NCI-H446 (cell line): Measurements from ENCODE around the gene SUN5.
"Not testable (repeated sequence)": the region's sequence is repeated elsewhere in the genome, so short reads cannot be mapped to it uniquely, and the experiment has no call there.

Source experiments
- DNase-seq, 2 experiments: peaks; one replicate each; lab custom pipeline; 2025; lab: John Stamatoyannopoulos, UW

Gene SUN5

DNA sequence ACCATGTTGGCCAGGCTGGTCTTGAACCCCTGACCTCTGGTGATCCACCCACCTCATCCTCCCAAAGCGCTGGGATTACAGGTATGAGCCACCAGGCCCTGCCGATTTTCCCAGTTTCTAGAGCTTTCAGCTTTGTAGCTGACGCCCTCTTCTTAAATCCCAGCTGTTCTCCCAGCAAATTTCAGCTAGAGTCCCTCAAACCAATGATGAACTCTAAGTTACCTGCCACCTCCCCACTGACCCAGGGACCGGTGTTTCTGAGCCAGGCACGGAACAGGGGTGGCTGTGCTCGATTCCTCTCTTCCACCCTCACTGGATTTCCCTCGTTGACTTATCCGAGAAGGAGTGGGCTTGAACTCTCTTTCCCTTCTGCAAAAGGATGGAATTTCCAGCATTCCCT, 39.1 kb downstream of the SUN5 start:
- no peak for DNase-seq

DNA sequence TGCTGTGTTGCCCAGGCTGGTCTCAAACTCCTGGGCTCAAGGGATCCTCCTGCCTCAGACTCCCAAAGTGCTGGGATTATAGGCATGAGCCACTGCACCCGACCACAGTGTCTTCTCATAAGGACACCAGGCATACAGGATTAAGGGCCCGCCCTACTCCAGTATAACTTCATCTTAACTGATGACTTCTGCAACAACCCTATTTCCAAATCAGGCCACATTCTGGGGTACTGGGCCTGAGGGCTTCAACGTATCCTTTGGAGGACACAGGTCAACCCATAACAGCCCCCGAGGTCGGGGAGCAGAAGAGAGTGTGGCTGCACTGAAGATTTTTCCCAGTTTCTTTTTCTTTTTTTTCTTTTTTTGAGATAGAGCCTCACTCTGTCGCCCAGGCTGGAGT, 39.7 kb downstream of the SUN5 start:
- no peak for DNase-seq

DNA sequence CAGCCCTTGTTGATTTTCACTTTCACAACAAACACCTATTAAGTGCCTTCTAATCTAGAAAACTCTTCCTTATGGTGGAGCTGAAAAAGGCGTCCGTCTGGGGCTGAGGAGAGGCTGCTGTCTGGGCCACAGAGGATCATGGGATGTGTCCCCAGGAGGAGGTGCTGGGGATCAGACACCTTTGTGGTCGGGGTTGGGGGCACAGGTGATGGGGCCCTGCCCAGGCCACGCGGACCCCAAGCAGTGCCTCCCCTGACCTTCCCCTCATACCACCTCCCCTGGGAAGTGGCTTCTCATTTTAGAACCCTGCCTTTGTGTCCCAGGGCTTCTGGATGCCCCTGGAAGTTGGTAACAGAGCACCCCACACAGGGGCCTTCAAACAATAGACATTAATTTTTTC, 41.1 kb downstream of the SUN5 start:
- no peak for DNase-seq

DNA sequence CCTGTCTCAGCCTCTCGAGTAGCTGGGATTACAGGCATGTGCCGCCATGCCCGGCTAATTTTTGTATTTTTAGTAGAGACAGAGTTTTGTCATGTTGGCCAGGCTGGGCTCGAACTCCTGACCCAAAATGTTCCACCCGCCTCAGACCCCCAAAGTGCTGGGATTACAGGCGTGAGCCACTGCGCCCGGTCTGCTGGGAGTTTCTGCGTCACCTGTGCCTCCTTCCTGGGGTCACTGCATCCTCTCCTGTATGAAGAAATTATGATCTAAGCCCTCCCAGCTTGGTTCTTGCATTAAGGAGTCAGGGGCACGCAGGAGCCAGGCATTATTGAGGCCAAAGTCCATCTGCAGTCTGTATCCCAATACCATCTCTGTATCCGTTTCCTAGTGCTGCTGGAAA, 41.6 kb downstream of the SUN5 start:
- not testable (repeated sequence) for DNase-seq

DNA sequence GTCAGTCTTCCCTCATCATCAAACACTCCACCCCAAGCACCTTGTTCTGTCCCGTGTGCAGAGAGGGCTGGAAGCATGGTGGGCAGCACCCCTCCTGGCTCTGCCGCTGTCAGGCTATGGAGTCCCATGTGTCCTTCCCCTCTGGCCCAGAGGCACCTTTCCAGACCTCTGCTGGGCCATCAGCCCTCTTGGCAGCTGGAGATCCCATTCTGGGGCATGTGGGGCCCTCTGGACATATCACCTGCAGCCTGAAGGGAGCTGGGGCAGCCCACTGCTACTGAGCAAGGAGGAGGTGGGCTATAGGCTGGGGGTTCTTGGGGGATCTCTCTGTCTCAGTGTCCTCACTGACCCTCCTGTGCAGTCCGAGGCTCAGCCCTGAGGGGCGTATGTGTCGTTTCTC, 42.2 kb downstream of the SUN5 start:
- no peak for DNase-seq

- DNase-seq: no peak
Observed at GRCh38 chr20:32960849-32961731, 43.1 kb downstream of the SUN5 start.

GRCh38 chr20:32960222-32960518, 44.1 kb downstream of the SUN5 start:
- no peak for DNase-seq

DNA sequence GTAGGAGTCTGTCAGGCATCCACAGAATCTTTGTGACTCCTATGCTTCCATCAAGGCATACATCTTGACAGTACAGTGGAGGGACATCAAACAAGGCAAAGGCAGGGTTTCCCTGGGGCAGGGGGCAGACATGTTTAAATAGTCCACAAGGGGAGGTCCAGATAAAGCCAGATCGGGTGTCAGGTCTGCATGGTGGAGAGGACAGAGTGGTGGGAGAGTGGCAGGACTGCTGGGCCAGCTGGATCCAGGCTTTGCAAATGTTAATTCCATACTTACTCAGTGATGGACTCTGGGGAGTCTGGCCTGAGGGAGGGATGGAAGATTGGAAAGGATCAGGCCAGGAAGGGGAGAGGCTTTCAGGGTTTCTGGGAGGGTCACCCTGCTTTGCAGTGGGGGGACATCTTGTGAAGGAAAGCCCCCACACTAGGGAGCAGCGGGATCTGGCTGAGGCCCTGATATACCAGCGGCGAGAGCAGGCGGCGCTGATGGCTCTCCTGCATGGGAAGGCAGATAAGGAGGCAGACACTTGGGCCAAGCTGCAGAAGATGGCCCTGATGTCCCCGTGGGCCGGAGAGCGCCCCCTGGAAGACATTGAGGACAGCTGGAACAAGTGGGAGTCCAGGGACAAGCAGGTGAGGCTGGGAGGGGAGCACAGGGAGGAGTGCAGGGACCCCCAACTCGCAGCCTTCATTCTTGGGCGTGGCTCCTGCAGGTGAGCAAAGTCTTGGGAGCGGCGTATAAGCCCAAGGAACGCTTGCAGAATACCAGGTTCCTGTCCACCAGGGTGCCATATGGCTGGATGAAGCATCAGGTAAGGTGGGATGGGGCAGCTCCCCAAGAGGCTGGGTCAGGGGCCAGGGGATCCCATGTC, 44.6 kb downstream of the SUN5 start:
- no peak for DNase-seq

DNA sequence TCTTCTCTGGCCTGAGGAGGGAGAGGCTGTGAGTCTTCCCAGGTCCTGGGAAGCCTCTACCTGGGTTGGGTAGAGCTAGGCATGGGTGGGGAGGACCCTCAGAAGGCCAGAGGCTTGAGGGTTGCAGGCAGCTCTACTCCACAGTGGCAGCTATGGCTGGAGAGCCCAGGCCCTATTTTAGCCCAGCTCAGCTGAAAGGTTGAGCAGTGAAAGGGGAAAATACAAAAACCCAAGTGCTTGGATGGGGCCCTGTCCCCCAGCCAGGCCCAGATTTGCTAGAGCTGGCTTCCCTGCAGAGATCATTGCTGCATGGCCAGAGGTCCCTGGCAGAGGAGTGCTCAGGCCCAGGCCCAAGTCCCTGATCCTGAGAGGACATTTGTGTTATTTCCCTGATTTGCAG, 45.7 kb downstream of the SUN5 start:
- no peak for DNase-seq

GRCh38 chr20:32957459-32957858, 46.8 kb downstream of the SUN5 start:
- no peak for DNase-seq

DNA sequence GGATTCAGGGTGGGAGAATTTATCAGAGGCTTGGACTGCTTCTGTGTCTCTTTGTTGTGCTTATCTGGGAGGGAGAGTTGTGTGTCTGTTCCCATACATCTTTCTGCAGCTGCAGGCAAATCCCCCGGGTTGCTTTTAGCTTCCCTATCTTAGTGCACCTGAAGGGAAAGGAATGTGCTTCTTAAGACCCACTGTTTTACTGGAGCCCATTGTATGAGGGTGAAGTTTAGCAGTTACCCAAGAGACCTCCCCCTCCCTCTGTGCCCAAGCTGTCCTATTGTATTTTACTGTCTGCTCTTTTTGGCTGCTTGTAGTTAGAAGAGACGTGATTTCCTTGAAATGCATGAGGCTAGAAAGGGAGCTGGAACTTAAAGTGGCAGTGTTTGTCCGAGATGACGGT, 53.7 kb downstream of the SUN5 start:
- not testable (repeated sequence) for DNase-seq

GRCh38 chr20:32946629-32947028, 57.6 kb downstream of the SUN5 start:
- no peak for DNase-seq

DNA sequence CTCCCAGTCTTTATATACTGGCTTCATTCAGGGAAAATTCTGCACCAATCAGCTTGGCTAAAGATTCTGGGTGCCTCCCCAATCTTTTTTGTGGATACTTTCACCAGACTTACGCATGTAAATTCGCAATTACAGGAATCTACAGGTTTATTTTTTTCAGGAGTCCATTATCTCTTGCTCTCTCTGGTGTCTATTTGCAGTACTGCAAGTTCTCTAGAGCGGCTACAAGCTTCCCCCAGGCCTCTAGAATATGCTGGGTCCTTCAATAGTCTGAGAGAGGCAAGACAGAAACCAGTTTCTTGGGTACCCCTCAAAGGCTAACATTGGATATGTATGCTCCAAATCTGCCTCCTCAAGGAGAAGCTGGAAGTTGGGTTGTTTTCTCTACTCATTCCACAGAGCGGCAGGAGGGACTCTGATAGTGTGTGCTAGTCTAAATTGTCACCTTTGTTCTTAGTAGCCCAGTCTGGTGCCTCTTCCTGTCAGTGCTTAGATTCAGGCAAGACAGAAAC, 58.5 kb downstream of the SUN5 start:
- peak in 1 of 2 experiments; percentile 33 for DNase-seq

GRCh38 chr20:32943490-32944052, 60.7 kb downstream of the SUN5 start:
- DNase-seq: no peak

GRCh38 chr20:32941155-32941885, 62.9 kb downstream of the SUN5 start:
- no peak for DNase-seq

DNA sequence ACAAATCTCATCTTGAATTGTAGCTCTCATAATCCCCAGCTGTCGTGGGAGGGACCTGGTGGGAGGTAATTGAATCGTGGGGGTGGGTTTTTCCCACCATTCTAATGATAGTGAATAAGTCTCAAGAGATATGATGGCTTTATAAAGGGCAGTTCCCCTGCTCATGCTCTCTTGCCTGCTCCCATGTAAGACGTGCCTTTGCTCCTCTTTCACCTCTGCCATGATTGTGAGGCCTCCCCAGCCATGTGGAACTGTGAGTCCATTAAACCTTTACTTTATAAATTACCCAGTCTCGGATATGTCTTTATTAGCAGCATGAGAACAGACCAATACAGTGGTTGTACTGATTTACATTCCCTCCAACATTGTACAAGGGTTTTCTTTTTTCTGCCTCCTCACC, 69.7 kb downstream of the SUN5 start:
- DNase-seq: no peak
